ENCODE data around the gene ING1. TPM values are rescaled to one million over a fixed set of nuclear protein-coding genes. Genes with fewer than 3 reads are reported as not detected.

ING1 gene
- total RNA-seq, 1 donor from 2014 or later: 18.0 TPM

GRCh38 chr13:110737555-110737954 lies 24.1 kb downstream of the ING1 start:
- no peaks in the 10 kb centered on the region for H3K9me3 Mint-ChIP-seq
- H3K36me3 Mint-ChIP-seq: no peaks in the 10 kb centered on the region
- no peaks in the 10 kb centered on the region for H3K27me3 Mint-ChIP-seq
- H3K4me3 Mint-ChIP-seq: no peak overlapping the region
- no peak overlapping the region for H3K27ac Mint-ChIP-seq
- no peak for TF ChIP-seq CTCF (conservative IDR thresholded peaks at IDR 0.05)
- DNase-seq (ENCODE audit: extremely low spot score, unreplicated experiment): no peak
- H3K4me1 Mint-ChIP-seq (ENCODE audit: unreplicated experiment): no peaks in the 10 kb centered on the region

- no peak overlapping the region for H3K27ac Mint-ChIP-seq
- peaks cover 10% of the 10 kb centered on the region for H3K4me1 Mint-ChIP-seq (ENCODE audit: unreplicated experiment)
- no peak for DNase-seq (ENCODE audit: extremely low spot score, unreplicated experiment)
- H3K9me3 Mint-ChIP-seq: peaks cover 5% of the 10 kb centered on the region
- no peaks in the 10 kb centered on the region for H3K36me3 Mint-ChIP-seq
- TF ChIP-seq CTCF (conservative IDR thresholded peaks at IDR 0.05): no peak
- H3K27me3 Mint-ChIP-seq: no peaks in the 10 kb centered on the region
- H3K4me3 Mint-ChIP-seq: no peak overlapping the region
These were observed 30.2 kb downstream of the ING1 start for GRCh38 chr13:110743687-110744086.

- H3K9me3 Mint-ChIP-seq: peaks cover 8% of the 10 kb centered on the region
- H3K27ac Mint-ChIP-seq: peak overlapping the region; percentile 2
- H3K4me1 Mint-ChIP-seq (ENCODE audit: unreplicated experiment): peaks cover 10% of the 10 kb centered on the region
- no peak for TF ChIP-seq CTCF (conservative IDR thresholded peaks at IDR 0.05)
- H3K27me3 Mint-ChIP-seq: no peaks in the 10 kb centered on the region
- no peaks in the 10 kb centered on the region for H3K36me3 Mint-ChIP-seq
- peak overlapping the region; percentile 9 for H3K4me3 Mint-ChIP-seq
- no peak for DNase-seq (ENCODE audit: extremely low spot score, unreplicated experiment)
These were observed 32.9 kb downstream of the ING1 start for GRCh38 chr13:110746438-110746837.

GRCh38 chr13:110748271-110748670 lies 34.8 kb downstream of the ING1 start:
- Mint-ChIP-seq H3K9me3 (peaks cover 3% of the 10 kb centered on the region), H3K27me3 (no peaks in the 10 kb centered on the region), H3K4me3 (no peak overlapping the region), H3K4me1 (ENCODE audit: unreplicated experiment) (peaks cover 10% of the 10 kb centered on the region), H3K27ac (no peak overlapping the region), H3K36me3 (no peaks in the 10 kb centered on the region)
- TF ChIP-seq CTCF (conservative IDR thresholded peaks at IDR 0.05): no peak
- no peak for DNase-seq (ENCODE audit: extremely low spot score, unreplicated experiment)

GRCh38 chr13:110756219-110756631 lies 42.7 kb downstream of the ING1 start:
- no peak for TF ChIP-seq CTCF (conservative IDR thresholded peaks at IDR 0.05)
- H3K27me3 Mint-ChIP-seq: no peaks in the 10 kb centered on the region
- no peak overlapping the region for H3K27ac Mint-ChIP-seq
- no peak overlapping the region for H3K4me3 Mint-ChIP-seq
- H3K4me1 Mint-ChIP-seq (ENCODE audit: unreplicated experiment): no peaks in the 10 kb centered on the region
- H3K36me3 Mint-ChIP-seq: no peaks in the 10 kb centered on the region
- no peaks in the 10 kb centered on the region for H3K9me3 Mint-ChIP-seq
- DNase-seq (ENCODE audit: extremely low spot score, unreplicated experiment): no peak

GRCh38 chr13:110757296-110757695 lies 43.8 kb downstream of the ING1 start:
- Mint-ChIP-seq H3K27ac (no peak overlapping the region), H3K27me3 (no peaks in the 10 kb centered on the region), H3K4me1 (ENCODE audit: unreplicated experiment) (no peaks in the 10 kb centered on the region), H3K4me3 (no peak overlapping the region), H3K9me3 (no peaks in the 10 kb centered on the region), H3K36me3 (no peaks in the 10 kb centered on the region)
- DNase-seq (ENCODE audit: extremely low spot score, unreplicated experiment): no peak
- TF ChIP-seq CTCF (conservative IDR thresholded peaks at IDR 0.05): no peak

Data from type B pancreatic cell (in vitro differentiated cells).